DOHH2 (cell line): Measurements from ENCODE around the gene NCAM1.

Source experiments
- CTCF ChIP-seq: fragments of 200-600 bp; sonication (generic); IDR thresholded peaks from one replicate; pipeline ENCODE4 v1.5.1; 2014; ENCODE audit warnings: antibody characterized with exemption, mild to moderate bottlenecking, low read depth, low read length; ENCODE audit not compliant: poor library complexity, severe bottlenecking
- EZH2phosphoT487 ChIP-seq: fragments of 200-600 bp; sonication (generic); IDR thresholded peaks from 2 replicates; pipeline ENCODE4 v1.6.1; 2017; ENCODE audit warnings: borderline replicate concordance, mild to moderate bottlenecking, antibody characterized with exemption, low read length, moderate library complexity, mixed read lengths

- TF ChIP-seq CTCF = no peak
- TF ChIP-seq EZH2phosphoT487 = no peak
Observed at GRCh38 chr11:112932593-112932992, 28.6 kb upstream of the NCAM1 start.
